Measurements from ENCODE around the gene PDGFB. TPM values are rescaled to one million over a fixed set of nuclear protein-coding genes. Genes with fewer than 3 reads are reported as not detected.

PDGFB gene
- total RNA-seq, 1 experiment from 2014 or later, result 9.2 TPM

GRCh38 chr22:39289533-39289932 lies 44.8 kb upstream of the PDGFB start:
- no peaks in the 10 kb centered on the region for H3K27me3 Mint-ChIP-seq (ENCODE audit: low read depth)
- peaks cover 9% of the 10 kb centered on the region for H3K4me1 Mint-ChIP-seq
- no peak overlapping the region for H3K27ac Mint-ChIP-seq
- no peak overlapping the region for H3K4me3 Mint-ChIP-seq
- ChIA-PET POLR2A (interaction anchor here (0.5 kb wide), 1 partner anchor 45 kb away, joined by 3 read pairs; no protein-coding TSS in a partner anchor), CTCF (interaction anchor here (0.9 to 3.2 kb wide), 2 partner anchors 17 to 22 kb away, joined by 4 to 13 read pairs; no protein-coding TSS in a partner anchor)
- peaks cover 6% of the 10 kb centered on the region; the same call in 1 of the 2 replicates for H3K9me3 Mint-ChIP-seq
- ATAC-seq, result no peak
- TF ChIP-seq TEAD1 (CRISPR knock-in tag; IDR thresholded peaks at IDR 0.05), result no peak
- TF ChIP-seq ZNF317 (CRISPR knock-in tag; IDR thresholded peaks at IDR 0.05; ENCODE audit: borderline replicate concordance, low read depth), result no peak
- no peak for TF ChIP-seq NR2C2 (CRISPR knock-in tag; IDR thresholded peaks at IDR 0.05)
- TF ChIP-seq E2F4 (CRISPR knock-in tag; IDR thresholded peaks at IDR 0.05; ENCODE audit: borderline replicate concordance, low read depth), result no peak
- TF ChIP-seq AFF4 (CRISPR knock-in tag; IDR thresholded peaks at IDR 0.05; ENCODE audit: borderline replicate concordance), result no peak
- TF ChIP-seq USF1 (CRISPR knock-in tag; IDR thresholded peaks at IDR 0.05), result no peak
- no peak for TF ChIP-seq ZNF512 (CRISPR knock-in tag; IDR thresholded peaks at IDR 0.05; ENCODE audit: borderline replicate concordance)
- no peak for TF ChIP-seq NFYB (CRISPR knock-in tag; conservative IDR thresholded peaks at IDR 0.05; ENCODE audit: low read depth)
- TF ChIP-seq E2F1 (CRISPR knock-in tag; IDR thresholded peaks at IDR 0.05), result no peak
- TF ChIP-seq MLX (CRISPR knock-in tag; IDR thresholded peaks at IDR 0.05), result no peak
- TF ChIP-seq PREB (CRISPR knock-in tag; IDR thresholded peaks at IDR 0.05; ENCODE audit: borderline replicate concordance), result no peak
- TF ChIP-seq ZNF281 (CRISPR knock-in tag; IDR thresholded peaks at IDR 0.05), result no peak
- no peak for TF ChIP-seq AR (CRISPR knock-in tag; IDR thresholded peaks at IDR 0.05)
- no peak for DNase-seq (ENCODE audit: low spot score)
- no peaks in the 10 kb centered on the region for H3K36me3 Mint-ChIP-seq

Measured in WTC11 (cell line).